DND-41 (cell line): Measurements from ENCODE around the gene ADCY1.

Source experiments
- CTCF ChIP-seq: IDR thresholded peaks from 2 replicates; pipeline ENCODE4 v1.5.1; 2012; ENCODE audit warnings: borderline replicate concordance, low read length, moderate library complexity, mild to moderate bottlenecking; ENCODE audit not compliant: poor library complexity, severe bottlenecking; ENCODE audit errors: extremely low read depth
- EZH2 ChIP-seq: IDR thresholded peaks from 3 replicates; pipeline ENCODE4 v1.6.1; 2012; ENCODE audit warnings: borderline replicate concordance, low read depth, mild to moderate bottlenecking, moderate library complexity, low read length, inconsistent platforms; ENCODE audit not compliant: severe bottlenecking

GRCh38 chr7:45650404-45651394 is 76.5 kb downstream of the ADCY1 start:
- no peak for TF ChIP-seq CTCF
- no peak for TF ChIP-seq EZH2
